ENCODE results near the gene MCF2L.

DNA sequence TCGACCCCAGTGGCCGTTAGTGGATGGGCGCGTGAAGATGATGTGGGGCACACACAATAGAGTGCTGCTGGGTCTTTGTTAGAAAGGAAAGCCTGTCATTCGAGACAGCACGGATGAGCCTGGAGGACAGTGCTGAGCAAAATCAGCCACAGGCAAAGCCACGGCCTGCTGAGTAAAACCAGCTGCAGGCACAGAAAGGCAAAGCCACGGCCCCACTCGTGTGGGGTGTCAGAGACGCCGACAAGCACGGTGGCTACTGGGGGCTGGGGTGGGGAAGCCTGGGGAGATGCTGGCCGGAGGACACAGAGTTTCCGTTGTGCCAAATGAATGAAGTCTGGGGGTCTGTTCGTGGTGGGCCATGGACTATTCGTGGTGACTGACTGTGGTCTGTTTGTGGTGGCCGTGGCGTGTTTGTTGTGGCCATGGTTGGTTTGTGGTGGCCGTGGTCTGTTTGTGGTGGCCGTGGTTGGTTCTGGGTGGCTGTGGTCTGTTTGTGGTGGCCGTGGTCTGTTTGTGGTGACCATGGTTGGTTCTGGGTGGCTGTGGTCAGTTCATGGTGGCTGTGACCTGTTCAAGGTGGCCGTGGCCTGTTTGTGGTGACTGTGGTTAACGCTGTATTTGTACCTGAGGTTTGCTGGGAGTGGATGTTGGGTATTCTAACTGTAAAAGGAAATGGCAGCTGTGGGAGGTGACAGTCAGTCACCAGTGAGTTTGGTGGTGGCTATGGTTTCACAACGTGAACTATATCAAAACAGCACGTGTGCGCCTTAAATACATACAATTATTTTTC is 36.3 kb downstream of the MCF2L start:
- TF ChIP-seq, protein P1, sequence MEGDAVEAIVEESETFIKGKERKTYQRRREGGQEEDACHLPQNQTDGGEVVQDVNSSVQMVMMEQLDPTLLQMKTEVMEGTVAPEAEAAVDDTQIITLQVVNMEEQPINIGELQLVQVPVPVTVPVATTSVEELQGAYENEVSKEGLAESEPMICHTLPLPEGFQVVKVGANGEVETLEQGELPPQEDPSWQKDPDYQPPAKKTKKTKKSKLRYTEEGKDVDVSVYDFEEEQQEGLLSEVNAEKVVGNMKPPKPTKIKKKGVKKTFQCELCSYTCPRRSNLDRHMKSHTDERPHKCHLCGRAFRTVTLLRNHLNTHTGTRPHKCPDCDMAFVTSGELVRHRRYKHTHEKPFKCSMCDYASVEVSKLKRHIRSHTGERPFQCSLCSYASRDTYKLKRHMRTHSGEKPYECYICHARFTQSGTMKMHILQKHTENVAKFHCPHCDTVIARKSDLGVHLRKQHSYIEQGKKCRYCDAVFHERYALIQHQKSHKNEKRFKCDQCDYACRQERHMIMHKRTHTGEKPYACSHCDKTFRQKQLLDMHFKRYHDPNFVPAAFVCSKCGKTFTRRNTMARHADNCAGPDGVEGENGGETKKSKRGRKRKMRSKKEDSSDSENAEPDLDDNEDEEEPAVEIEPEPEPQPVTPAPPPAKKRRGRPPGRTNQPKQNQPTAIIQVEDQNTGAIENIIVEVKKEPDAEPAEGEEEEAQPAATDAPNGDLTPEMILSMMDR (IDR thresholded peaks at IDR 0.05), result no peak
- TF ChIP-seq POLR2A (IDR thresholded peaks at IDR 0.05), result no peak
